Testis (tissue), 3 donors: ENCODE measurements around the gene ZBTB12. TPM values are rescaled to one million over a fixed set of nuclear protein-coding genes. Genes with fewer than 3 reads are reported as not detected.
A peak's percentile ranks its signal among the peaks of the same experiment; 100 is the strongest.
"Not testable (repeated sequence)": the region's sequence is repeated elsewhere in the genome, so short reads cannot be mapped to it uniquely, and the experiment has no call there.

ENCODE experiments used
- DNase-seq: peaks from one replicate; pipeline ENCODE4 v3.0.0-alpha.2; 2019
- H3K27ac ChIP-seq, 2 donors: fragments of 200-600 bp; sonication (generic); one replicate each; pipeline ENCODE4 v1.5.1; 2019
- H3K27me3 ChIP-seq: fragments of 200-600 bp; sonication (generic); one replicate; pipeline ENCODE4 v1.5.1; 2019
- H3K36me3 ChIP-seq: fragments of 200-600 bp; sonication (generic); one replicate; pipeline ENCODE4 v1.5.1; 2017; ENCODE audit warnings: low read depth; ENCODE audit errors: missing control alignments
- H3K4me1 ChIP-seq: fragments of 200-600 bp; sonication (generic); one replicate; pipeline ENCODE4 v1.5.1; 2019
- H3K4me3 ChIP-seq, 2 donors: fragments of 200-600 bp; sonication (generic); one replicate each; pipeline ENCODE4 v1.5.1; 2017 to 2019
- H3K9me3 ChIP-seq: fragments of 200-600 bp; sonication (generic); one replicate; pipeline ENCODE4 v1.5.1; 2017
- POLR2A ChIP-seq: fragments of 450-650 bp; IDR thresholded peaks from one replicate; pipeline ENCODE4 v1.6.1; 2017; ENCODE audit warnings: antibody characterized with exemption, mild to moderate bottlenecking, moderate library complexity
- WGBS, 2 donors: methylation state at CpG; one replicate each; pipeline ENCODE4 v1.1.5; 2018; 5-methylcytosine and 5-hydroxymethylcytosine counted together
- intact Hi-C: fragments of 100-400 bp; cut with DNase I; formaldehyde crosslinking; loops from one replicate; pipeline ENCODE4 v1.15.1; 2023; ENCODE audit warnings: low total_unique reads
- polyA plus RNA-seq: library from polyadenylated mRNA; stranded (reverse); fragments of 350-450 nt; fragmentation: Illumina TruSeq; extraction: RNeasy Lipid Tissue Mini Kit (QIAGEN cat#74804); gene quantifications from one replicate; pipeline ENCODE4 v1.2.3, GENCODE V29; 2014; ENCODE audit warnings: low read depth, low replicate concordance; ENCODE audit not compliant: insufficient read depth
- total RNA-seq, 2 donors: library from RNA; depleted of rRNA; stranded (reverse); fragments of >200 nt; gene quantifications; one replicate each; pipeline ENCODE4 v1.2.3, GENCODE V29; 2016
- TF ChIP-seq, protein P1 (sequence below), 3 experiments: fragments of 450-650 bp in 2 of 3; fragments of 200-600 bp in 1 of 3; sonication (generic) in 1 of 3; IDR thresholded peaks; one replicate each; pipeline ENCODE4 v1.5.1; 2016 to 2019; ENCODE audit warnings: antibody characterized with exemption in 3 of 3, mild to moderate bottlenecking in 2 of 3, moderate library complexity in 1 of 3

The ZBTB12 gene
- total and polyA plus RNA-seq, 3 donors from 2014 or later, result 5.3 to 6.3 (median 5.6) TPM

DNA sequence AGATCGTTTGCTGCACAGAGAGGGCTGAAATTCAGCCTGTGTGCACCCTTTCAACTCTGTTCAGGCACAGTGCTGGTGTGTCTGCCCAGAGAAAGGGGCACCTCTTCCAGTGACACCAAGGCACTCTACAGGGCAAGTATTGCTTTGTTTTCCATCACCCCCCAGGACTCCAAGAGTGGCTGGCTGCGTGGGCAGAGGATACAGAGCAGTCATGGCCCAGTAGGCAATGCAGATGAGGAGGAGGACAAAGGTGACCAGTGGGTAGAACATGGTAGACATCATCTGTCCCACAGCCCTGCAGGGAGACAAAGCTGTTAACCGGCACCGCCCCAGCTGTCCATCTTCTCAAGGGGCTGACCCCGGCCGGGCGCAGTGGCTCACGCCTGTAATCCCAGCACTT is 32.5 kb downstream of the ZBTB12 start:
- Histone ChIP-seq H3K27me3 (no peaks in the 10 kb centered on the region), H3K36me3 (no peaks in the 10 kb centered on the region), H3K4me3 (no peak overlapping the region), H3K9me3 (no peaks in the 10 kb centered on the region), H3K4me1 (peaks cover 2% of the 10 kb centered on the region), H3K27ac (no peak overlapping the region)
- TF ChIP-seq, protein P1, sequence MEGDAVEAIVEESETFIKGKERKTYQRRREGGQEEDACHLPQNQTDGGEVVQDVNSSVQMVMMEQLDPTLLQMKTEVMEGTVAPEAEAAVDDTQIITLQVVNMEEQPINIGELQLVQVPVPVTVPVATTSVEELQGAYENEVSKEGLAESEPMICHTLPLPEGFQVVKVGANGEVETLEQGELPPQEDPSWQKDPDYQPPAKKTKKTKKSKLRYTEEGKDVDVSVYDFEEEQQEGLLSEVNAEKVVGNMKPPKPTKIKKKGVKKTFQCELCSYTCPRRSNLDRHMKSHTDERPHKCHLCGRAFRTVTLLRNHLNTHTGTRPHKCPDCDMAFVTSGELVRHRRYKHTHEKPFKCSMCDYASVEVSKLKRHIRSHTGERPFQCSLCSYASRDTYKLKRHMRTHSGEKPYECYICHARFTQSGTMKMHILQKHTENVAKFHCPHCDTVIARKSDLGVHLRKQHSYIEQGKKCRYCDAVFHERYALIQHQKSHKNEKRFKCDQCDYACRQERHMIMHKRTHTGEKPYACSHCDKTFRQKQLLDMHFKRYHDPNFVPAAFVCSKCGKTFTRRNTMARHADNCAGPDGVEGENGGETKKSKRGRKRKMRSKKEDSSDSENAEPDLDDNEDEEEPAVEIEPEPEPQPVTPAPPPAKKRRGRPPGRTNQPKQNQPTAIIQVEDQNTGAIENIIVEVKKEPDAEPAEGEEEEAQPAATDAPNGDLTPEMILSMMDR (IDR thresholded peaks at IDR 0.05), result no peak
- no peak for TF ChIP-seq POLR2A
- intact Hi-C loops, result no loop called here
- no peak for DNase-seq
- 76 to 83% methylated on average over 3 to 8 of the region's 8 CpGs for WGBS, 2 donors

DNA sequence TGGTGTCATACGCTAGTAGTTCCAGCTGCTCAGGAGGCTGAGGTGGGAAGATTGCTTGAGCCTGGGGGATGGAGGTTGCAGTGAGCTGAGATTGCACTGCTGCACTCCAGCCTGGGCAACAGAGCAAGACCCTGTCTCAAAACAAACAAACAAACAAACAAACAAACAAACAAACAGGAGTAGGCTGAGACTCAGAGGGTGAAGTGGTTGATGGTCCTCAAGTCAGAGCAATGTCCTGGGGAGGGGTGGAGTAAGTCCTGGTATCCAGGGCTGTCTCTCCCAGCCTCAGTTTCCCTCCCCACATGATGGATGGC is 33.3 kb downstream of the ZBTB12 start:
- WGBS, 2 donors, result 63 to 88% methylated on average over 1 of the region's 1 CpG

DNA sequence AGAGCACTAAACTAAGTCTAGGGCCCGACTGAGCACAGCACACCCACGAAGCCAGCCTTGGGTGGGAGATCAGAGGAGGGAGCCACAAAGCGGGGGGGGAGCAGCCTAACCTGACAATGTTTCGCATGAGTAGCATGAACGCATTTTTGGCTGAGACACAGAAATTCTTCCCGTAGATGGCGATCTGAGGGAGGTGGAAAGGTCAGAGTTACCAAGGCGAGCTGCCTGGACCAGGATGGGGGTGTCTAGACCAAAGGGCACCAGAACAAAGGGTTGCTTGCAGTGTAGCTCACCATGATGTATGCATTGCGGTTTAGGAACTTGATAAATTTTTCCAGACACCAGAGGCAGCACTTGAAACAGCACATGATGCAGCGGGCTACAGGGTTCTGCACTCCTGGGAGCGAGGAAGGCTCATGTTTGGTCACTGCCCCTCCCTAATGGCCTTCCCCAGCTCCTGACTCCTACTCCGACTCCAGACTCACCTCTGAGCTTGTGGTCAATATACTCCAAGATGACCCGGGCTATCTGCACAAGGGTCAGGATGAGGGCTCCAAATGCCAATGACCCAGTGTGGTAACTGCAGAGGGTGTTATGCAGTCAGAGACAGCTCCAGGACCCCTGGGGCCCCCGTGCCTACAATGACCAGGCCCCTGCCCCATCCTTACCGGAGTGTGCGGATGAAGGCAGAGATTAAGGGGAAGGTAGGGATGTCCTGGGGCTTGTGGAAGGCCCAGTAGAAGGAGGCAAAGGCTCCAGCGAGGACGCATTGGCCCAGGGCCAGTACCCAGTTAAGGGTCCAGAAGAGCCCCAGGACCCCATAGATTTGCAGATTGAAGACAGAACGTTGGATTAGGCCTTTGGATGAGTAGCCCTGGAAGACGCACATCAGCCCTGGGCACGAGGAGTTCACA is 36.4 kb downstream of the ZBTB12 start:
- DNase-seq, result no peak
- Histone ChIP-seq H3K27me3 (no peaks in the 10 kb centered on the region), H3K36me3 (no peaks in the 10 kb centered on the region), H3K27ac (no peak overlapping the region), H3K4me1 (peaks cover 18% of the 10 kb centered on the region), H3K9me3 (no peaks in the 10 kb centered on the region), H3K4me3 (no peak overlapping the region)
- 79 to 84% methylated on average over 21 of the region's 21 CpGs for WGBS, 2 donors
- no peak for TF ChIP-seq POLR2A
- TF ChIP-seq, protein P1 (IDR thresholded peaks at IDR 0.05), result no peak
- intact Hi-C loops, result no loop called here

More for the DNA sequence above, 33.3 kb downstream of the ZBTB12 start:
- H3K4me1 ChIP-seq, H3K27me3 ChIP-seq, H3K36me3 ChIP-seq, DNase-seq, H3K9me3 ChIP-seq, H3K27ac ChIP-seq, H3K4me3 ChIP-seq, intact Hi-C loops: not testable (repeated sequence)

DNA sequence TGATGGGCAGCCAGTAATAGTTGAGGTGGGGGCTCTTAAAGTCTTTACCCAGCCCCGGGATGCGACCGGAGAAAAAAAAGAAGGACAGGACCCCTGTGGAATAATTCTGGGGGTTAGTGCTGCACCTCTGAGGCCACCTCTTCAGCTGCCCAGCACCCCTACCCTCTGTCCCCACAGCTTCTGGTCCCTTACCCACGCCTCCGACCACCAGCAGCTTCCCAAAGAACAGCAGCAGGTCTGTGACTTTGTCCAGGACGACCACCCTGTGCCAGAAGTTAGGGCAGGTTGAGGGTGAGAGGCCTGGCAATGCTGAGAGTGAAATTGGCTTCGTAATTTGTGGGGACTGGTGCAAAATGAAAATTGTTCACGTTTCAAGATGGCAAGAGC is 37.1 kb downstream of the ZBTB12 start:
- WGBS, 2 donors, result 81 to 85% methylated on average over 8 of the region's 8 CpGs
- Histone ChIP-seq H3K4me3 (no peak overlapping the region), H3K9me3 (no peaks in the 10 kb centered on the region), H3K27ac (no peak overlapping the region), H3K27me3 (no peaks in the 10 kb centered on the region), H3K36me3 (no peaks in the 10 kb centered on the region), H3K4me1 (peaks cover 18% of the 10 kb centered on the region)
- DNase-seq, result no peak
- intact Hi-C loops, result no loop called here
- TF ChIP-seq POLR2A, result no peak
- TF ChIP-seq, protein P1 (IDR thresholded peaks at IDR 0.05), result no peak

DNA sequence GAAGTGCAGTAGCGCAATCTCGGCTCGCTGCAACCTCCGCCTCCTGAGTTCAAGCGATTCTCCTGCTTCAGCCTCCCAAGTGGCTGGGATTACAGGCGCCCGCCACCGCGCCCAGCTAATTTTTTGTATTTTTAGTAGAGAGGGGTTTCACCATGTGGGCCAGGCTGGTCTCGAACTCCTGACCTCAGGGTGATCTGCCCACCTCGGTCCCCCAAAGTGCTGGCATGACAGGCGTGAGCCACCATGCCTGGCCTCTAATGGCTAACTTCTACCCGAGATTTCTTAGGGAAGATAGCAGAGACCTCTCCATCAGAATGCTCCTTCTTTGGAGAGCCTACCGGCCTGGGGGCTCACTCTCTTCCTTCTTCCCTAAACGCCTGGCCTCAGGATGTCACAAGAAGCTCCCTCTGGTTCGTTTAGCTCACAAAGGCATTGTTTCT is 37.7 kb downstream of the ZBTB12 start:
- H3K27me3 ChIP-seq, H3K36me3 ChIP-seq, H3K9me3 ChIP-seq, DNase-seq, intact Hi-C loops: not testable (repeated sequence)
- Histone ChIP-seq H3K4me1 (peaks cover 18% of the 10 kb centered on the region), H3K27ac (peak overlapping the region in 1 of 2 donors; percentile 81), H3K4me3 (peak overlapping the region; percentile 62 to 88)
- WGBS, 2 donors, result 12 to 19% methylated on average over 16 of the region's 16 CpGs
